GM19240 (cell line): ENCODE results near the gene TCF3.

ENCODE experiments used
- DNase-seq: peaks from one replicate; pipeline ENCODE4 v3.0.0; 2011; ENCODE audit warnings: low spot score; ENCODE audit not compliant: insufficient read length

TCF3 gene

DNA sequence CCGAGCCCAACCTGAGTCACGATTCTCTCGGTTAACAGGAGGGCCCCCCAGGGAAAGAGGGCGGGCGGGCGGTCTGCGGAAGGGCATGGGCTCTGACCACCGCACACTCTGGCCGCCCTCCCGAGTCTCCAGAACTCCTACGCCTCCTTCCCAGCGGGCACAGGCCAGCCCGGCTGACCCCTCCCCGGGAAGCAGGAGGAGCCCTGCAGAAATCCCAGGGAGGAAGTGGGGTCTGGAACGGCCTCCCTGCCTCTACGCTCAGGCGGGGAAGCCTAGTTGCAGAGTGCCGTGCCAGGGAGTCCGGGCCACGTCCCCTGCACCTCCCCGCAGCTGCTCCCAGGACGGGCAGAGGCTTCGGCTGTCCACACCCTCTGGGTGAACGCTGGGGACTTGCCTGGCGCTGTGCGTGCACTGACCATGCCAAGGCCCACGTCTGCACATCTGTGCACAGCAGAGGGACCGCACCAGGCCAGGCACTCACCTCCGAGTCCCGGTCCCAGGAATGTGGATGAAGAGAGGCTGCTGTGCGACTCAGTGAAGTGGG lies 20.8 kb downstream of the TCF3 start:
- no peak for DNase-seq

DNA sequence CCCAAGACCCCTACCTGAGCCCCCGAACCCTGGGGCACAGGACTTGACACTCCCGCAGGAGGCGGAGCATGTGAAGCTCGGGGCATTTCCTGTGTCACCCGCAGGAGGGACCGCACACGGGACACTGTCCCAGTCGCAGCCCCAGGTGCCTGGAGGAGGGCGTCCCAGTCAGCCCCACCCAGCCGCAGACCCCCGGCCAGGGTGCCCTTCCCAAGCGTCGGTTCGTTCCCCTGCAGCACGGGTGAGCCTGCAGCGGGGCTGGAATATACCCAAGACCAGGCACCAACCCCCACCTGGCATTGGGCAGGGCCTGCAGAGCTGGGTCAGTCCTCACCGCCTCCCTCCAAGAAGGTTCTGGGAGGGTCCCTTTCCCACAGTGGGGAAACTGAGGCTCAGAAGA lies 21.6 kb downstream of the TCF3 start:
- DNase-seq, result no peak

DNA sequence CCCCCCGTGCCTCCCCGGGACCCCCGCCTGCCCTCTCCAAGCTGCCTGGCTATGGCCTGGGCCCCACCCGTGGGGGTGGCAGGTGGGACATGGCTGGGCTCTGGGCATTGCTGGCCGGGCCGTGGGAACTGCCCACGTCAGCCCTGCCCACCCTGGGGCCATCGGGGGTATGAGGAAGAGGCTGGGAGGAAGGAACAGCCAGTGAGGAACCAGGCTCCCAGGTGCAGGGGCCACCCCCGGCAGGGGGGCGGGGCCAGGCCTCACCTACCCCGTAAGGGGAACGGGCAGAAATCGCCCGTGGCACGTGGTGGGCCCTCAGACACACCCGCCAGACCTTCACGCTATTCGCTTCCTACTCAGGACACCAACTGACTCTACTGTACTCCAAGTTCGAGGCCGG lies 22.4 kb downstream of the TCF3 start:
- no peak for DNase-seq

DNA sequence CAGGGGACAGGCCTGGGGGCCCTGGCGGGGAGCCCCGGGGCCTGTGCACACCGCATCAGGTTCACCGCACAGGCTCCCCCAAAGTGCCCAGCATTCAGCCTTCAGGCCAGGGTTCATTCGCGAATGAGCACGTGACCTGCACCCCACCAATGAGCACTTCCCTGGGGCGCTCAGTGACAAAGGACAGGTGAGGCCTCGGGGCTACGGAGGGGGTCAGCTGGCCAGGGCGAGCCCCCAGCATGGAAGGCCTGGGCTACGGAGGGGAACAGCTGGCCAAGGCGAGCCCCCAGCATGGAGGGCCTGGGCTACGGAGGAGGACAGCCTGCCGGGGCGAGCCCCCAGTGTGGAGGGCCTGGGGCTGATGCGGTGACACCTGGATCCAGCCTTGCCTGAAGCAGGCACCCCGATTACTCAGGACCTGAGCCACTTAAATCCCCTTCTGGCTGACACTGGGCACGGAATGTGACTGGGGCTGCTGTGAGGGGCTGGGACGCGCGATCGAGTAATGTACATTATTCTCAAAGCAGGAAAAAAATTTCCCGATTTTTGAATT lies 23.1 kb downstream of the TCF3 start:
- no peak for DNase-seq

DNA sequence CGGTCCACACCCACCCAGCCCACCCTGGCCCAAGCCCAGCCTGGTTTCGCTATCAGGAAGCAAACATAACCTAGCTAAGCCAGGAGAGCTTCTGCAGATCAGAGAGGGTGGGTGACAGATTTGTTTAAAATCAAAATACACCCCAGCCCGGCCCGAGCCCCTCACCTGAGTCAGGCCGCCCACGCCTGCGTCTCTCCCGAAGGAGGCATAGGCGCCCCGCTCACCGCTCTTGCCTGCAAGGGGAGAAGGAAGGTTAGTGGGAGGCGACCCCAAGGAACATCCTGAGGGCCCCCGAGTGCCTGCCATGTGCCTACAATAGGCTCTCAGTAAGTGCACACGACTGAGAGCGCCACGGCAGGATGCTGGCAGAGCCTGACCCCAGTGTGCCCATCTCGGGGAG lies 25.2 kb downstream of the TCF3 start:
- DNase-seq, result no peak

DNA sequence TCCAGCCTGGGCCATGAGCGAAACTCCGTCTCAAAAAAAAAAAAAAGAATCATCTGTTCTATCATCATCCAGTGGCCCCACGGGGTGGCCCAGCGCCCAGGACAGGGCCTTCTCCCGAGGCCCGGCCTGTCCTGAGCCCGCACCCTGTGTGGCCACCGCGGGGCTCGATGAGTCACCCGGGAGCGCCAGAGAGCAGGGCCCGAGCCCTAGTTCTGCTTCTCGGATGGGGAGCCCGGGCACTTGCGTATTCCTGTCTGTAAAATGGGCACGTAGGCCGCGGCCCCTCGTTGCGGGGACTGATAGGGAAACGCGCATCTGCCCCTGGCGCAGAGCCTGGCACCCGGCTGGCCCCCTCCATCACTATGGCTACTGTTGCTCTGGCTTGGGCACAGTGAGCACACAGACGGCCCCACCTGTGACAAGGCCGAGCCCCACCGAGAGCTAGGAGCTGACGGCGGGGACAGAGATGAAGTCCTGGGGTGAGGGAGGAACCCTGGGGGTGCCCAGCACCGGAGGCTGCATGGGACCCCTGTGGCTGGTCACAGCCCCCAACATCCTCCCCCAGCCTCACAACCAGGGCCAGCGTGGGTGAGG lies 25.9 kb downstream of the TCF3 start:
- no peak for DNase-seq

DNA sequence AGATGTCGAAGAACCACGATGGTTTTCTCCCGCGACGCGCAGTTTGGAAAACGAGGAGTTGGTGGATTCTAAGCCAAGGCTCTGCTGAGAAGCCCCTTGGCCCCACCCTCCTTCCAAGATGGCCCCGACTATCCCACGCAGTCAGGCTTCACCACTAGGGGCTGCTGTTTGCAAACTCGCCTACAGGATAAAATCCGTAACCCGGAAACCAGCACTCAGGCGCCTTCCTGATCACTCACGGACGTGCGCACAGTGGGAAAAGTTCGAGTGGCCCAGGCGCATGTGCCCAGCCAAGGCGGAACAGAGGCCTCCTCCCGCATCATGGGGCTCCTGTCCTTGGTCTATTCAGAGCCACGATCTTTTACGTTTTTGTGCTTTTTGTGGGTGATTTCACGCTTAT lies 28.0 kb downstream of the TCF3 start:
- peak; percentile 57 for DNase-seq

DNA sequence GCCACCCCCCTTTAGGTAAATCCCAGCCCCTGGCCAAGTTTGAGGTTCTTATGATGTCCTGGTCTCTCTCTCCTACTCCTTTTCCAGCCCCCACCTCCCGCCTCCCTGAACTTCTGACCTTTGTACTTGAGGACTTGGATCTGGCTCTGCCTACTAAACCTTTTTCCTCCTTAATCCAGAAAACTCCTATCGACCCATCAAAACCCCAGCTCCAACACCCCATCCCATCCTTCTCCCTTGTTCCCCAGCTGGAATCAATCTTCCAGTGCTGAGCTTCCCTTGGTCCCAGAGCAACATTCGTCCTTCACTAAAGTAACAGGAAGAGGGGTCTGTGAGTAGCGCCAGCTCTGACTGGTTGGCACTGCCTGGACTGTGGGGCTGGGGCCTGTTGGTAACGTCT lies 29.9 kb downstream of the TCF3 start:
- DNase-seq, result no peak

DNA sequence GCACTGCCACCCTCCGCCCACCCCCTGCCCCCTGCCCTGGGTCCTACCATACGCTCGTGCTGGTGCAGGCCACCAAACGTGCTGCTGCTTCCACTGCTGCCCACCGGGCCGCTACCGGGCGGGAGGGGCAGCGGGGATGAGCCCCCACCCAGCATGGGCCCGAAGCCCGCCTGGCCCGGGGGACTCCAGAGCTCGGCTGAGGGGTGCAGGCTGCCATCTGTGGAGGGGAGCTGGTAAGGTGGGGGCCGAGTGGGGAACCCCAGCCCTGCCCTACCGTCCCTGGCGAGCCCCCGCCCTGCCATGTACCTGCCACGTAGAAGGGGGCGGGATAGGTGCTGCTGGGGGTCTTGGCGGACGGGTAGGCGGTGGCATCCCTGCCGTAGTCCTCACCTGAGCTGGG lies 30.4 kb downstream of the TCF3 start:
- no peak for DNase-seq

DNA sequence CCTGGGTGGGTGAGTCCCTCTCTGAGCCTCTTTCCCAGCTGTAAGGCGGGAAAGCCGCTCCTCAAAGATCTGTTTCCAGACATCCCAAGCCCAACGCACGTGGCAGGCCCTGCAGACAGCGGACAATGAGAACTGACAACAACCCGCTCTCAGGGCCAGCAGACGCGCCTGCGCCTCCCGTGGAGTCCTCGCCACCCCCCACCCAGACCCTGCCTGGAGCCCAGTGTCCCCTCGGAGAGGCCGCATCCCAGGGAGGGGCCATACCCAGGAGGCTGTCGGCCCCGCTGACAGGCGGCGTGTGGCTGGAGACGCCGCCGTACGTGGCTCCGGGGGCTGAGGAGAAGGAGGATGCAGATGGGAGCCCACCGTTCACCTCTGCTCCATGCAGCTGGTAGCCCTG lies 30.8 kb downstream of the TCF3 start:
- DNase-seq, result no peak

DNA sequence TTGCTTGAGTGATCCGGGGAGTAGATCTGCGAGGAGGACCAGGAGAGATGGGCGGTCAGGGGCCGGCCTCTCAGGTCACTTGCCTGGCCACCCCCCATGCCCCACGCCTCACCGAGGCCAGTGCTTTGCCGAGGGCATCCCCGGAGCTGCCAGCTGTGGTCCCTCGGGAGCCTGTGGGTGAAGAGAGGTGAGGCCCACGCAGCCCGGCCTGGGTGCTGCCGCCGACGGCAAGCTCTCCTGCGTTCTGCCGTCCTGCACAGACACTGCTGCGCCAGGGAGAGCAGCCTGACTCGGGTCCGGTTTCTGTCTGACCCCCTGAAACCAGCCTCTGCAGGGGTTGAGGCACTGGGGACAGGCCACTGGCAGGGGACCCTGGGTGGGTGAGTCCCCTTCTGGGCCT lies 31.4 kb downstream of the TCF3 start:
- DNase-seq, result no peak

DNA sequence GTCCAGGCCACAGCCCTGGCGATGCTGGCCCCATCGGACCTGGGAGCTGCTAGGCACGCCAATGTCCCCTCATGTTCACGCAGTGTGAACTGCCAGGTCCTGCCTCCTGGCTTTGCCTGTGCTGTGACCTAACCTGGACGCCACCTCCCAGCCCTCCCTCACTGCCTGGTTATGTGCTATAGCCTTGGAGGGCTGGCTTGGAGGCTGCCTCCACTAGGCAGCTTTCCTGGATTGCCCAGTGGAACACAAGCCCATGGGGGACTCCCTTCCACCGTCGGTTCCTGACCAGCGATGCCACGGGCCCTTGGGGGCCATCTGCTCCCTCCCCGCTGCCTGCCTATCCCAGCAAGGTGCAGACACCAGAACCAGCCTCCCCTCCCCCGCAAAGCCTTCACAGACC lies 31.9 kb downstream of the TCF3 start:
- DNase-seq, result no peak

DNA sequence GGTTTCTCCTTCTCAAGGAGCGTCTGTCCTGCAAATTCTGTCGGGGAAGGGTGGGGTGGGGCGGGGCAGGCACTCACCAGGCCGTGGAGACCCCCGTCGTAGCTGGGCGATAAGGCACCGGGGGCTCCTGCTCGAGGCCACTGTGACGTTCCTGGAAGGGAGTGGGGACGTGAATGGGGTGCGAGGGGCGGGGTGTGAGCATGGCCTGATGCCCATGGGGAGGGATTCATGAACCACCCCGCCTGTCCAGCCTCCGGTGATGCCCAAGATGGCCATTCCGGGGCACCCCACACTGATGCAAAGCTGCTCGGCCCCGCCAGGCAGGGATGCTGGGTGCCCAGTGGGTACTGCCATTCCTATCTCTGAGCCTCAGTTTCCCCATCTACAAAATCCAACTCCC lies 32.7 kb downstream of the TCF3 start:
- DNase-seq, result no peak

DNA sequence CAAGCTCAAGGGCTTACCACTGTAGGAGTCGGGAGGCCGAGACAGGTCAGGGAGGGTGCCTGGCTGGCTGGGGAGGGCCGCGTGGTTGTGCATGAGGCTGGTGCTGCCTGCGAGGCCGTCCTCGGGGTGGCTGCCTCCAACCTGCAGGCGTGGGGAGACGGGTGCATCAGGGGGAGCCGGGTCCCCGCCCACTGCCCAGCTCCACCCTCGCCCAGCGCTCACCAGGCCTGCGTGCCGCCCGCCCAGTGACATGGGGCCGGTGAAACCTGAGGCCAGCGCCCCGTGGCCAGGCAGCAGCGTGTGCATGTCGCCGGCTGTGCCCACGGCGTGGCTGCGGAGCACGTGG lies 33.3 kb downstream of the TCF3 start:
- DNase-seq, result no peak

DNA sequence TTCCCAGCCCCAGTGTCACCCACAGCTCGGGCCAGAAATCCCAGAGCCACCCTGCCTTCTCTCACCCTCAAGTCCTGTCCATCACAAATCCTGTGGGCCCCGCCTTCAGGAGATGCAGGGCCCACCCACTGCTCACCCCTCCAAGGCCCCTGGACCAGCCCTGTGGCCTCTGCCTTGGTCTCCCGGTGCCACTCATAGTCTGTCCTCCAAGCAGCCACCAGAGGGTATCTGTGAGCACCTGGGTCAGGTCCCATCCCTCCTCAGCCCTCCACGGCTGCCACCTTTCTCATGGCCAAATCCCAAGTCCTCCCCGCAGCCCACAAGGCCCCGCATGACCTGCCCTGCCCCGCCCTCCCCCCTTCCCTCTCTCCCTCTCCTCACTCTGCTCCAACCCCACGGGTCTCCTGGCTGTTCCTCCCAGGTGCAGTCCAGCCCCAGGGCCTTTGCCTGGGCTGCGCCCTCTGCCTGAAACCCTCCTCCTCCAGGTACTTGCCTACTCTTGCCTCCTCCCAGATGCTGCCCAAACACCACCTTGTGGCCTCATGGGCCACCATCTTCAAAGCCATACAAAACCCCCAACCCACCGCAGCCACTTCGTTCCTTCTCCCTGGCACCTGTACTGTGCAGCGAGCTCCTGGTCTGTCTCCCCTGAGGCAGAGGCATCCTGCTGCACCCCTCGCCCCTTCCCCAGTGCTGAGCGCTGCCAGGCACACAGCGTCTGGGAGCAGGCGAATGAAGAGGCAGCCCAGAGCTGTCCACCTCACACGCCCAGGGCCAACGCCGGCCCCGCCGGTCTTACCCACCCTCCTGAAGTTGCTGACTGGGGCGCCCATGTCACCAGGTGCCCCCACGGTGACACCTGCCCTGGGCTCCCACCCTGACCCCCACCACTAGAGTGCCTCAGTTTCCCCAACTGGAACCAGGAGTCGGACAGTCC lies 34.0 kb downstream of the TCF3 start:
- peak; percentile 75 for DNase-seq

DNA sequence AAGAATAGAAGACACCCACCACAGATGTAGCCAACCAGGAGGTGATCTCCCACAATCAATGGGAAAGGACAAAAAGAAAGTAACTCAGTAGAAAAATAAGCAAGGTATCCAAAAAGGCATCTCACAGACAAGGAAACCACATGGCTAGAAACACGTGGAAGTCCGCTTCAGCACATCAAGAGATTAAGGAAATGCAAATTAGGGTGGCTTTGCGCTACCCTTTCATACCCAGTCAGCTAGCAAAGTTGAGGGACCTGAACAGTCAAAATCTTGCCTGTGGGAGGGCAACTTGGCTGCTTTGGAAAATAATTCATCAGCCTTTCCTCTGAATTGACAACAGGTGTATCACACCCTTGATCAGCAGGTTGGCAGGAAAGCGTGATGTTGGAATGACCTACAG lies 35.5 kb downstream of the TCF3 start:
- no peak for DNase-seq

DNA sequence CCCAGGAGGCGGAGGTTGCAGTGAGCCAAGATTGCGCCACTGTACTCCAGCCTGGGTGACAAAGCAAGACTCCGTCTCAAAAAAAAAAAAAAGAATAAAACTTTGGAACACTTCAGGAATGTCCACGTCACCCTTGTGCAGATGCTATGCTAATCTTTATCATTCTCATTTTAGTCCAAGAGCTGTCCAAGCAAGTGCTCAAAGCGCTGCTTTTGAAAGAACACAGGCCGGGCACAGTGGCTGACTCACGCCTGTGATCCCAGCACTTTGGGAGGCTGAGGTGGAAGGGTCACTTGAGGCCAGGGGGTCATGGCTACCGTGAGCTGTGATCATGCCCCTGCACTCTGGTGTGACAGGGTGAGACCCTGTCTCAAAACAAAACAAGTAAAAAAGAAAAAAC lies 36.0 kb downstream of the TCF3 start:
- no peak for DNase-seq

DNA sequence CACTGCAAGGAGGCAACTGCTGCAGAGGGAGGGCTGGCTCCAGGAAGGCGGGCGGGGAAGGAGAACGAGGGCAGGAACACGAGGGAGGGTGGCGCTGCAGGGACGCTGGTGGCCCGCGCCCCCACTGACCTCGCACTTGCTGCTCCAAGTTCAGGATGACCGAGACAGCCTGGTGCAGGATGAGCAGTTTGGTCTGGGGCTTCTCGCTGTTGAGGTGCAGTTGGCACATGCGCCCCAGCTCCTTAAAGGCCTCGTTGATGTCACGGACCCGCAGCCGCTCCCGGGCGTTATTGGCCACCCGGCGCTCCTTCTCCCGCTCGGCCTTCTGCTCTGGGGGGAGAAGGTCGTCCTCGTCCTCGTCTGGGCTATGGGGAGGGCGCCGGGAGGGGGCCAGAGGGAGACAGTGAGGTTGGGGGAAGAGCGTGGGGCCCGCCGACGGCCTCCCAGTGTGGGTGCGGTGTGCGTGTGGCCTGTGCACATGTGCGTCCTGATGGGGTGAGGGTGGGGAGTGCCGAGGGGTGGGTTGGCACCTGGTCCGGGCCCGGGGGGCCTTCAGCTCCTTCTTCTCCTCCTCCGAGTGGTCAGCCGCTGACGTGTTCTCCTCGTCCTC lies 37.2 kb downstream of the TCF3 start:
- no peak for DNase-seq

DNA sequence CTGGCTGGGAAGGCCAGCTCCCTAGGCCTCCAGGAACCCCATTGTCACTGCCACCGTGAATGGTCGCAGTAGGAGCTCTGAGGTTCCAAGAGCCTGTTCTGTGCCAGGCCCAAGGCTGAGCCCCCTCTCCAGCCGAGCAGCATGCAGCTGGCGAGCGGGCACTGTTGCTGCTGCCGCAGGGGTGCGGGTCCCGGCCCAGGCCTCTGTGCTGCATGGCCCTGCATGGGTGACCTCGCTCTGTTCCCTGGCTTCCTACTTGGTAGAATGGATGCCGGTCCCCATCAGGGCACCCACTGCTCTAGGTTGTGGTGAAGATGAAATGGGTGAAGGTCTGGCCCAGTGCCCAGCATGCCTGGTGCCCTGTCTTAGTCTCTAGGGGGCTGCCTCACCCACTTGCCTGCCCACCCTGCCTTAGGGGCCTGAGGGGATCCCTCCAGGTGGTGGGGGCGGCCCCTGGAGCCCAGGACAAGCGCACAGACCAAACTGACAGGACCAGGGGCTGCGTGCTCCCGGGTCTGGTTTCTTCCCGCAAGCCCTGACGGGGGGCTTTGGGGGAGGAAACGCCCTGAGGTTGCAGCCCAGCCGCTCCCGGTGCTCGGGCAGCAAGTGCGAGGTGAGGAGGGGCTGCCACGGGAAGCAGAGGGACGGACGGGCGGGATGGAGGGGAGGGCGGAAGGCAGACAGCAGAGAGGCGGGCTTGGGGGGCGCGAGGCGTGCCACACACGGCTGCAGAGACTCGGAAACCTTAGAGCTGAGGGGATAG lies 38.4 kb downstream of the TCF3 start:
- no peak for DNase-seq

DNA sequence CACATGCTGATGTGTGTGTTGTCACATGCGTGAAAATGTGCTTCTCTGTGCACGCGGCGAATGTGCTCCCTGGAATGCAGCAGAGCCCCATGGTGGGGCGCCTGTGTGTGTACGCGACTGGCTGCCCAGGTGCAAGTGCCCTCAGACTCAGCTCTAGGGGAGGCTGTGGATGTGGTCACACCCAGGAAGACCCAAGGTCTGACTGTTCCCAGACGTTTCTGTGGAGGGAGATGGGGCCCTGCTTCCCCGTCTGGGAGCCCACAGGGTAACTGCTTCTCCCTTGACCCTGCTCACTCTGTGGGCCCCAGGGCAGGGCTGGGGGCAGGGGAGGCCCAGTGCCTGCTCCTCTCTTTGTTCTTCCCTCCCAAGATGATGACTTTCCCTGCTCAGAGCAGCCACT lies 39.3 kb downstream of the TCF3 start:
- DNase-seq, result no peak
